RWPE2 (cell line): Measurements from ENCODE around the gene BMF.
A peak's percentile ranks its signal among the peaks of the same experiment; 100 is the strongest.

Experiments used
- ATAC-seq: fragments of 200-7000 bp; cut with Tn5 transposase; 3 replicates; pipeline ENCODE4 v1.9.1; 2021; ENCODE audit warnings: low read depth
- DNase-seq: peaks from one replicate; pipeline ENCODE4 v3.0.0-alpha.2; 2020; ENCODE audit warnings: low spot score
- H3K27ac ChIP-seq: fragments of 450-650 bp; 2 replicates; pipeline ENCODE4 v1.5.1; 2017; ENCODE audit warnings: mild to moderate bottlenecking; ENCODE audit not compliant: poor library complexity, severe bottlenecking
- H3K27me3 ChIP-seq: fragments of 250-450 bp; sonication (Bioruptor Pico); 2 replicates; pipeline ENCODE4 v1.5.1; 2021; ENCODE audit warnings: mild to moderate bottlenecking, moderate library complexity; ENCODE audit not compliant: insufficient read depth, poor library complexity, severe bottlenecking
- H3K36me3 ChIP-seq: fragments of 250-450 bp; sonication (Bioruptor Pico); 2 replicates; pipeline ENCODE4 v1.5.1; 2020; ENCODE audit warnings: low read depth, mild to moderate bottlenecking, moderate library complexity
- H3K4me1 ChIP-seq: fragments of 250-450 bp; sonication (Bioruptor Pico); 2 replicates; pipeline ENCODE4 v1.5.1; 2021; ENCODE audit warnings: mild to moderate bottlenecking, moderate library complexity; ENCODE audit not compliant: insufficient read depth, poor library complexity, severe bottlenecking
- H3K4me3 ChIP-seq: fragments of 250-450 bp; sonication (Bioruptor Pico); 2 replicates; pipeline ENCODE4 v1.5.1; 2021; ENCODE audit warnings: mild to moderate bottlenecking, moderate library complexity; ENCODE audit not compliant: severe bottlenecking
- H3K9me3 ChIP-seq: fragments of 250-450 bp; sonication (Bioruptor Pico); 2 replicates; pipeline ENCODE4 v1.5.1; 2021; ENCODE audit warnings: mild to moderate bottlenecking, moderate library complexity; ENCODE audit not compliant: severe bottlenecking
- TF ChIP-seq, protein P1 (sequence below): fragments of 450-650 bp; IDR thresholded peaks from one replicate; pipeline ENCODE4 v1.5.1; 2017; ENCODE audit warnings: mild to moderate bottlenecking, moderate library complexity; ENCODE audit not compliant: poor library complexity, severe bottlenecking

BMF gene

DNA sequence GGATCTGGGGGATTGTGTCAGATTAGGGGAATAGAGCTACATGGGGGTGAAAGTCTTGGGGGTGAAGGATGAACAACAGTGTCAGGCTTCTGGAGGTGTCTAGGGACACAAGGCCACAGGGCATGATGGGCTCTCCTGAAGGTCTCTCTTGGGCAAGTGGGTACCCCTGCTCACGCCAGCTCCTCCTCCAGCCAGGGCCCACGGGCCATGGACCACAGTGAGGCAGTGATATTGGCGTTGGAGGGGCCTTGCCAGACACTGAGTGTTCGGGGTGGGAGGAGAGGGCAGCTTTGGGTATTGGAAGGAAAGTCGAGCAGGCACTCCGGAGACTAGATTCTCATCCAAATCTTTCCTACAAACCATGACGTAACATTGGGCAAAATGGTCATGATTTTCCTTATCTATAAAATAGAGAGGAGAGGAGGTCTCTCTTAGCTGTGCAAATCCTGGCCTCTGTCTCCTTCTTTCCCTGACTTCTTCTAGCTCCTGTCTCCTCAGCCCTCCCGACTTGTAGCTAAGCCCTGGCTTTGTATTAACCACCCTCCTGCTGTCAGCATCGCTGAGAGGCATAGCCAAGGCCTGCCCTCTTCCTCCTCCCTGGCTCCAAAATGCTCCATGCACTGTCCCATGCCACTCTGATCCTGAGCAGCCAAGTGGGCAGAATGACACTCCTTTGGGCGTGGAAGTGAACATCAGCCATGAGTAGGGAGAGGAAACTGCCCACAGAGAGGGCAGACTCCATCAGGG, 45.7 kb downstream of the BMF start:
- TF ChIP-seq, protein P1, sequence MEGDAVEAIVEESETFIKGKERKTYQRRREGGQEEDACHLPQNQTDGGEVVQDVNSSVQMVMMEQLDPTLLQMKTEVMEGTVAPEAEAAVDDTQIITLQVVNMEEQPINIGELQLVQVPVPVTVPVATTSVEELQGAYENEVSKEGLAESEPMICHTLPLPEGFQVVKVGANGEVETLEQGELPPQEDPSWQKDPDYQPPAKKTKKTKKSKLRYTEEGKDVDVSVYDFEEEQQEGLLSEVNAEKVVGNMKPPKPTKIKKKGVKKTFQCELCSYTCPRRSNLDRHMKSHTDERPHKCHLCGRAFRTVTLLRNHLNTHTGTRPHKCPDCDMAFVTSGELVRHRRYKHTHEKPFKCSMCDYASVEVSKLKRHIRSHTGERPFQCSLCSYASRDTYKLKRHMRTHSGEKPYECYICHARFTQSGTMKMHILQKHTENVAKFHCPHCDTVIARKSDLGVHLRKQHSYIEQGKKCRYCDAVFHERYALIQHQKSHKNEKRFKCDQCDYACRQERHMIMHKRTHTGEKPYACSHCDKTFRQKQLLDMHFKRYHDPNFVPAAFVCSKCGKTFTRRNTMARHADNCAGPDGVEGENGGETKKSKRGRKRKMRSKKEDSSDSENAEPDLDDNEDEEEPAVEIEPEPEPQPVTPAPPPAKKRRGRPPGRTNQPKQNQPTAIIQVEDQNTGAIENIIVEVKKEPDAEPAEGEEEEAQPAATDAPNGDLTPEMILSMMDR: no peak
- Histone ChIP-seq H3K27ac (peak overlapping the region; percentile 48), H3K4me1 (peaks cover 35% of the 10 kb centered on the region), H3K9me3 (no peaks in the 10 kb centered on the region), H3K4me3 (no peak overlapping the region), H3K27me3 (no peaks in the 10 kb centered on the region), H3K36me3 (no peaks in the 10 kb centered on the region)
- ATAC-seq (peak; percentile 1; the same call in 1 of the 3 replicates), DNase-seq (no peak)

GRCh38 chr15:40061212-40061901, 47.3 kb downstream of the BMF start:
- Histone ChIP-seq H3K36me3 (no peaks in the 10 kb centered on the region), H3K4me3 (no peak overlapping the region), H3K27ac (no peak overlapping the region), H3K9me3 (no peaks in the 10 kb centered on the region), H3K27me3 (no peaks in the 10 kb centered on the region), H3K4me1 (peaks cover 28% of the 10 kb centered on the region)
- ATAC-seq: no peak
- peak; percentile 29 for DNase-seq
- TF ChIP-seq, protein P1: no peak

DNA sequence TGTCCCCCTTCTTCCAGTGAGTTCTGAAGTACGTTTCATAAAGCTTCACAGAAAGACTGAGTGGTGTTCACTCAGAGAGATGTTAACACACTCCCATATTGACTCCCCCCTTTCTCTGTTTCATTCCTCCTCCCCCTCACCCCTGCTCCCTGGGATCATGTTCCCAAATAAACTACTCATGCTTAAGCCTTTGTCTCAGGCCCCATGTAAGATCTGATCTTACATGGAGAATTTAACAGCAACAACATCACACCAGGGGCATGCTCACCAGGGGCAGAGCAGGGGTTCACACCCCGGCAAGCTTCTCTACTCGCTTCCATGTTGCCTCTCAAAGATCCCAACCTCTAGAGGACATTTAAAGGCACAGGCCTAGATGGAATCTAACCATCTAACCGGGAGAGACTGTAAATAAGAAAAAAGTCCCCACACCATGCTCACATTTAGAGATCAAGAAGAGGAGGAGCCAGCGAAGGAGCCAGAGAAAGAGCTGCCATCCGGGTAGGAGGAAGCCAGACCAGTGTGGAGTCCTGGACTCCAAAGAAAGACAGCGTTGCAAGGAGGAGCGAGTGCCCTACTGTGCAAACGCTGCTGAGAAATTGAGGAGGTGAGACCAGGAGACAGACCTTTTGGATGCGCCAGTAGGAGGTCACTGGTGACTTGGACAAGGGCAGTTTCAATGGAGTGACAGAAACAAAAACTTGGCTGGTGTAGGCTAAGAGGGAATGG, 48.3 kb downstream of the BMF start:
- Histone ChIP-seq H3K9me3 (no peaks in the 10 kb centered on the region), H3K36me3 (no peaks in the 10 kb centered on the region), H3K27ac (no peak overlapping the region), H3K4me3 (no peak overlapping the region), H3K4me1 (peaks cover 28% of the 10 kb centered on the region), H3K27me3 (no peaks in the 10 kb centered on the region)
- ATAC-seq (no peak), DNase-seq (peak; percentile 30)
- TF ChIP-seq, protein P1: no peak

- TF ChIP-seq, protein P1: no peak
- Histone ChIP-seq H3K4me1 (peaks cover 34% of the 10 kb centered on the region), H3K4me3 (no peak overlapping the region), H3K36me3 (no peaks in the 10 kb centered on the region), H3K9me3 (no peaks in the 10 kb centered on the region), H3K27me3 (no peaks in the 10 kb centered on the region), H3K27ac (no peak overlapping the region)
- ATAC-seq: no peak
- peak; percentile 56 for DNase-seq
Measured at GRCh38 chr15:40059821-40060220, 48.9 kb downstream of the BMF start.
